ENCODE data around the gene PCK1. TPM values are rescaled to one million over a fixed set of nuclear protein-coding genes. Genes with fewer than 3 reads are reported as not detected.

Gene PCK1
- total and polyA plus RNA-seq, 8 donors, result 0.12 to 311 (median 0.67) TPM

- H3K4me3 ChIP-seq, result no peak overlapping the region
- H3K27ac ChIP-seq, result no peak overlapping the region
- 71 to 85% (median 79%) methylated on average over 5 of the region's 5 CpGs for WGBS, 5 donors
- intact Hi-C loops (cut with DNase I; ENCODE audit: low total_unique reads), result loop anchor here (2.0 to 5.0 kb wide), 2 partner anchors 79 to 694 kb away; no protein-coding TSS in a partner anchor
- no peaks in the 10 kb centered on the region for H3K27me3 ChIP-seq
- no peak for TF ChIP-seq POLR2A (IDR thresholded peaks at IDR 0.05)
- no peak for TF ChIP-seq CTCF (IDR thresholded peaks at IDR 0.05)
- TF ChIP-seq POLR2AphosphoS5 (IDR thresholded peaks at IDR 0.05), result no peak
- TF ChIP-seq EP300 (IDR thresholded peaks at IDR 0.05), result no peak
- DNase-seq, result no peak
- H3K4me1 ChIP-seq, result peaks cover 0 to 3% (median 0%) of the 10 kb centered on the region in 4 donors
- H3K9me3 ChIP-seq, result no peaks in the 10 kb centered on the region
- no peaks in the 10 kb centered on the region for H3K36me3 ChIP-seq
Measured at GRCh38 chr20:57517904-57518303, 43.0 kb upstream of the PCK1 start.

GRCh38 chr20:57522380-57523140 is 38.4 kb upstream of the PCK1 start:
- Histone ChIP-seq H3K4me1 (peaks cover 5 to 13% (median 8%) of the 10 kb centered on the region in 4 donors), H3K27me3 (no peaks in the 10 kb centered on the region), H3K36me3 (no peaks in the 10 kb centered on the region), H3K27ac (no peak overlapping the region), H3K9me3 (no peaks in the 10 kb centered on the region), H3K4me3 (no peak overlapping the region)
- intact Hi-C loops (cut with DNase I; ENCODE audit: low total_unique reads), result no loop called here
- no peak for DNase-seq
- no peak for TF ChIP-seq EP300 (IDR thresholded peaks at IDR 0.05)
- no peak for TF ChIP-seq CTCF (IDR thresholded peaks at IDR 0.05)
- 37 to 70% (median 47%) methylated on average over 5 of the region's 5 CpGs for WGBS, 5 donors

GRCh38 chr20:57523782-57524181 is 37.1 kb upstream of the PCK1 start:
- Histone ChIP-seq H3K4me3 (no peak overlapping the region), H3K27me3 (no peaks in the 10 kb centered on the region), H3K9me3 (no peaks in the 10 kb centered on the region), H3K27ac (no peak overlapping the region), H3K36me3 (no peaks in the 10 kb centered on the region), H3K4me1 (peaks cover 5 to 19% (median 8%) of the 10 kb centered on the region in 4 donors)
- DNase-seq, result no peak
- intact Hi-C loops (cut with DNase I; ENCODE audit: low total_unique reads), result no loop called here
- WGBS, 5 donors, result 89 to 95% (median 91%) methylated on average over 11 of the region's 11 CpGs
- no peak for TF ChIP-seq POLR2AphosphoS5 (IDR thresholded peaks at IDR 0.05)
- no peak for TF ChIP-seq POLR2A (IDR thresholded peaks at IDR 0.05)
- no peak for TF ChIP-seq EP300 (IDR thresholded peaks at IDR 0.05)
- no peak for TF ChIP-seq CTCF (IDR thresholded peaks at IDR 0.05)

- DNase-seq, result no peak
- no peaks in the 10 kb centered on the region for H3K9me3 ChIP-seq
- no peak within 1 kb of the TSS for H3K27ac ChIP-seq
- no peak for TF ChIP-seq EP300 (IDR thresholded peaks at IDR 0.05)
- no peak for TF ChIP-seq CTCF (IDR thresholded peaks at IDR 0.05)
- TF ChIP-seq POLR2A (IDR thresholded peaks at IDR 0.05), result no peak
- no peak for TF ChIP-seq POLR2AphosphoS5 (IDR thresholded peaks at IDR 0.05)
- H3K27me3 ChIP-seq, result no peaks in the 10 kb centered on the region
- no peaks in the 10 kb centered on the region for H3K36me3 ChIP-seq
- intact Hi-C loops (cut with DNase I; ENCODE audit: low total_unique reads), result no loop called here
- H3K4me1 ChIP-seq, result peaks cover 5 to 19% (median 8%) of the 10 kb centered on the region in 4 donors
- H3K4me3 ChIP-seq, result no peak within 1 kb of the TSS
- 83 to 93% (median 91%) methylated on average over 14 to 43 of the region's 43 CpGs for WGBS, 5 donors
Measured at GRCh38 chr20:57524511-57525176, 36.3 kb upstream of the PCK1 start, which contains the start of gene CTCFL. Gene CTCFL, minus strand, starts transcription at chr20:57525140. Its CDS starts 935 bp downstream, at chr20:57524205.

All from stomach (tissue), 9 donors.